ENCODE data around the gene FAM78A.

DNA sequence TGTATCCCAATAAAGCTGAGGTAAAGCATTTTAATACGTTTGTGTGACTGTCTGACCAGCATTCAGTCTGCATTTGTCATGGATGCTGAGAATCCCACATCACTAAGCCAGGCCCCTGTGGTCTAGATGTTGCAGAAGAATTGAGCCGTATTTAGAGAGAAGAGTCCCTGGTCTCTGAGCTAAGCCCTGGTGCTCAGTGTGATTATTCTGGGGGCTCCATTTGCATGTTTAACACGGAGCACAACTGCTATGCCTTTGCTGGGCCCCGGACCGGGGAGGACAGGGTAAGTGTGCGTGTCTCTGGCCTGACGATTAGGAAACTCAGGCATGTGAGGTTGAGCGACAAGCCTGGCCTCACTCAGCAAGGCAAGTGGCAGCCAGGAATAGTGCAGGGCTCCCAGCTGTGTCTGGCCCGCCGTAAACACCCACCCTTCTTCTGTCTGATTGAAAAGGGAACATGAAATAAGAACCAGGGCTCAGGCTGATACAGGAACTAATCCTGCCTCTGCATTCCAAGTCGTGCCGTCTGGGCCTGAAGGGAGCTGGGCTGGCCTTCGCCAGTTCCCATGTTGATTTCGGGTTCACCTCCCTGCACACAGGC is 22.3 kb downstream of the FAM78A start:
- no peak for TF ChIP-seq EZH2 (IDR thresholded peaks at IDR 0.05; ENCODE audit: insufficient read depth, poor library complexity, severe bottlenecking)
- TF ChIP-seq EZH2phosphoT487 (IDR thresholded peaks at IDR 0.05; ENCODE audit: insufficient read depth, low read depth): no peak
